22Rv1 (cell line): ENCODE data around the gene SLC9A9.

Source experiments
- H3K27ac ChIP-seq: fragments of 450-650 bp; 2 replicates; pipeline ENCODE4 v1.5.1; 2017
- CTCF ChIP-seq: fragments of 450-650 bp; IDR thresholded peaks from 2 replicates; pipeline ENCODE4 v1.5.1; 2017; ENCODE audit warnings: mild to moderate bottlenecking
- ZFX ChIP-seq: fragments of 450-650 bp; IDR thresholded peaks from 2 replicates; pipeline ENCODE4 v1.6.1; 2017; ENCODE audit warnings: antibody characterized with exemption, borderline replicate concordance

The SLC9A9 gene

GRCh38 chr3:143855183-143855582, 6.9 kb upstream of the SLC9A9 start:
- no peak overlapping the region for H3K27ac ChIP-seq
- no peak for TF ChIP-seq ZFX
- no peak for TF ChIP-seq CTCF

- no peak overlapping the region for H3K27ac ChIP-seq
Measured at GRCh38 chr3:143851331-143852017, 3.2 kb upstream of the SLC9A9 start.

GRCh38 chr3:143850877-143851276, 2.6 kb upstream of the SLC9A9 start:
- TF ChIP-seq ZFX = no peak
- TF ChIP-seq CTCF = no peak
- no peak overlapping the region for H3K27ac ChIP-seq

More at GRCh38 chr3:143851331-143852017, 3.2 kb upstream of the SLC9A9 start:
- no peak for TF ChIP-seq ZFX
- TF ChIP-seq CTCF = no peak

- TF ChIP-seq ZFX (no peak), CTCF (no peak)
- H3K27ac ChIP-seq = no peak overlapping the region
Measured at GRCh38 chr3:143849854-143850549, 1.7 kb upstream of the SLC9A9 start.

- no peak for TF ChIP-seq CTCF
- no peak overlapping the region for H3K27ac ChIP-seq
Measured at GRCh38 chr3:143848704-143849103, 436 bp upstream of the SLC9A9 start.

- no peak for TF ChIP-seq CTCF
- no peak for TF ChIP-seq ZFX
- H3K27ac ChIP-seq = no peak overlapping the region
Measured at GRCh38 chr3:143843587-143843986, 4.7 kb downstream of the SLC9A9 start.

- TF ChIP-seq ZFX (no peak), CTCF (no peak)
- no peak overlapping the region for H3K27ac ChIP-seq
Measured at GRCh38 chr3:143840636-143841035, 7.6 kb downstream of the SLC9A9 start.
